ENCODE results near the gene PLXNA2. TPM values are rescaled to one million over a fixed set of nuclear protein-coding genes. Genes with fewer than 3 reads are reported as not detected.

The PLXNA2 gene
- total and polyA plus RNA-seq, 3 donors from 2014 or later = 4.1 to 5.5 (median 4.7) TPM

- Histone ChIP-seq H3K36me3 (ENCODE audit: low read depth, missing control alignments) (no peaks in the 10 kb centered on the region), H3K27ac (no peak overlapping the region), H3K27me3 (no peaks in the 10 kb centered on the region), H3K4me3 (no peak overlapping the region), H3K9me3 (no peaks in the 10 kb centered on the region), H3K4me1 (peaks cover 26% of the 10 kb centered on the region)
- 92% methylated on average over 6 of the region's 6 CpGs for WGBS, 2 donors
- no peak for TF ChIP-seq CTCF (IDR thresholded peaks at IDR 0.05)
- no peak for TF ChIP-seq POLR2A (IDR thresholded peaks at IDR 0.05)
- DNase-seq = no peak
- intact Hi-C loops (cut with DNase I; ENCODE audit: low total_unique reads) = no loop called here
Observed at GRCh38 chr1:208085655-208086515, 158.3 kb downstream of the PLXNA2 start.

DNA sequence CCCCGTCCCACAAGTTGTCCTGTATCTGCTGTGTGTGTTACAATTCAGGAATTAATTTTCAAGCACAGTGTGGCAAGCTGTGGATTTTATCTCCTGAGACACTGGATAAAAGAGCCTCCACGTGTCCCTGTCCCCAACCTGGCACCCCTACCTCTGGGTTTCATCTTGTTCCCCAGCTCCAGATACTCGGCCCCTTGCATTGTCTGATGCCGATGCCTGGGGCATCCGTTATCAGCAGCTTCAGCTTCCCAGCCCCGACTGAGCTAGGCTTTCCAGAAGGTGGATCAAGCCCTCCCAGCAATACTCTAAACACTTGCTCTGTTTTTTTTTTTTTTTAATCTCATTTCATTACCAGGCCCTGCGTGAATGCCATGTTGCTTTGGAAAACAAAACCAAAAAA, 159.4 kb downstream of the PLXNA2 start:
- Histone ChIP-seq H3K4me3 (no peak overlapping the region), H3K36me3 (ENCODE audit: low read depth, missing control alignments) (no peaks in the 10 kb centered on the region), H3K27ac (no peak overlapping the region), H3K27me3 (no peaks in the 10 kb centered on the region), H3K4me1 (peaks cover 19% of the 10 kb centered on the region), H3K9me3 (no peaks in the 10 kb centered on the region)
- TF ChIP-seq POLR2A (IDR thresholded peaks at IDR 0.05) = no peak
- intact Hi-C loops (cut with DNase I; ENCODE audit: low total_unique reads) = no loop called here
- WGBS, 2 donors = 74 to 83% methylated on average over 7 of the region's 7 CpGs
- no peak for DNase-seq

DNA sequence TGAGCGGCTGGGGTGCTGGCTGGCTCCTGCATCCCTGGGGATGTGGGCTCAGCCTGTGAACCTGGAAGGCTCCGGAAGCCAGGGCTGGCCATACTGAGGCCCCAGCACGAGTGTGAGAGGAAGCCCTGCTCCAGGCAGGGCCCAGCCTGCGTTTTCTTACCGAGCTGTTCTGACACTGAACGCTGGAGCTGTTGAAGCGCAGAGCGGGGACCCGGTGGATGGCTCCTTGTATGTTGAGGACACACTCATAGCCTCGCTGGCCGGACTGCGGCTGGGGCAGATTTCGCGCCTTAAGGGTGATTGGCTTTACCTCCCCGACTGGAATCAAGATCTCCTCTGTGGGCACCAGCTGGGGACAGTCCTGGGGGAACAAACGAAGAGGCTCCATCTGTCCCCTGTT, 160.0 kb downstream of the PLXNA2 start:
- Histone ChIP-seq H3K36me3 (ENCODE audit: low read depth, missing control alignments) (no peaks in the 10 kb centered on the region), H3K4me3 (no peak overlapping the region), H3K27ac (no peak overlapping the region), H3K9me3 (no peaks in the 10 kb centered on the region), H3K27me3 (no peaks in the 10 kb centered on the region), H3K4me1 (peaks cover 14% of the 10 kb centered on the region)
- no peak for DNase-seq
- 85 to 97% methylated on average over 13 to 16 of the region's 16 CpGs for WGBS, 2 donors
- intact Hi-C loops (cut with DNase I; ENCODE audit: low total_unique reads) = no loop called here
- TF ChIP-seq POLR2A (IDR thresholded peaks at IDR 0.05) (no peak), CTCF (IDR thresholded peaks at IDR 0.05) (no peak)

DNA sequence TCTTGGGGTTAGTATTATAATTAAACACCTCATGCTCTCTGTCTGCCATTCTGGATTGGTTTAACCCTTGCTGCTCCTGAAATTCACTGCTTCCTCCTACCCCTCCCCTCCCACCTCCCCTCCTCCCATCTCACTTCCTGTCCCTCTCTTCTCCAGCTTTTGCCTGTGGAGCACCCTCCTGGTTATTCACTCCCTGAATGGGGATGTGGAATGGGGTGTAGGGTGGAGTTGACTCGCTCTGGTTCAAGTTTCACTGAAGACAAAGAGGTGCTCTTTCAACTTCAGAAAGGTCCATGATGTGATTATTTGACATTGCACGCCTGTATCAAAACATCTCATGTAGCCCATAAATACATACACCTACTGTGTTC, 160.5 kb downstream of the PLXNA2 start:
- Histone ChIP-seq H3K9me3 (no peaks in the 10 kb centered on the region), H3K27ac (no peak overlapping the region), H3K27me3 (no peaks in the 10 kb centered on the region), H3K36me3 (ENCODE audit: low read depth, missing control alignments) (no peaks in the 10 kb centered on the region), H3K4me1 (peaks cover 14% of the 10 kb centered on the region), H3K4me3 (no peak overlapping the region)
- WGBS, 2 donors = 96 to 98% methylated on average over 2 of the region's 2 CpGs
- TF ChIP-seq POLR2A (IDR thresholded peaks at IDR 0.05) (no peak), CTCF (IDR thresholded peaks at IDR 0.05) (no peak)
- intact Hi-C loops (cut with DNase I; ENCODE audit: low total_unique reads) = no loop called here
- no peak for DNase-seq

- TF ChIP-seq CTCF (IDR thresholded peaks at IDR 0.05) (no peak), POLR2A (IDR thresholded peaks at IDR 0.05) (no peak)
- 76 to 85% methylated on average over 15 to 16 of the region's 16 CpGs for WGBS, 2 donors
- peaks cover 14% of the 10 kb centered on the region for H3K4me1 ChIP-seq
- no peak for DNase-seq
- H3K27ac ChIP-seq = no peak overlapping the region
- intact Hi-C loops (cut with DNase I; ENCODE audit: low total_unique reads) = no loop called here
- H3K9me3 ChIP-seq = no peaks in the 10 kb centered on the region
- no peak overlapping the region for H3K4me3 ChIP-seq
- no peaks in the 10 kb centered on the region for H3K27me3 ChIP-seq
- H3K36me3 ChIP-seq (ENCODE audit: low read depth, missing control alignments) = no peaks in the 10 kb centered on the region
Observed at GRCh38 chr1:208083016-208083714, 161.0 kb downstream of the PLXNA2 start.
